ENCODE measurements around the gene PRRX1.

Gene PRRX1

DNA sequence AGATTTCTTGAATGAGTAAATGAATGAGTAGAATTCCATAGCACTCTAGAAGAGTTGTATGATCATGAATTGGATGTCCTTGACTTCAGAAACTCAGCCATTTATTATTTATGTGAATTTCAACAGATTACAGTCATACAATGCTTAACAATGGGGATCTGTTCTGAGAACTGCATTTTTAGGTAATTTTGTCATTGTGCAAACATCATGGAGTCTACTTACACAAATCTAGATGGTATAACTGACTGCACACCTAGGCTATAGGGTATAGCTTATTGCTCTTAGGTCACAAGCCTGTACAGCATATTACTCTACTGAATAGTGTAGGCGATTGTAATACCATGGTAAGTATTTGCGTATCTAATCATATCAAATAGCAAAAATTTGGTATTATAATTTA lies 59.6 kb downstream of the PRRX1 start:
- DNase-seq (ENCODE audit: low spot score): no peak

DNA sequence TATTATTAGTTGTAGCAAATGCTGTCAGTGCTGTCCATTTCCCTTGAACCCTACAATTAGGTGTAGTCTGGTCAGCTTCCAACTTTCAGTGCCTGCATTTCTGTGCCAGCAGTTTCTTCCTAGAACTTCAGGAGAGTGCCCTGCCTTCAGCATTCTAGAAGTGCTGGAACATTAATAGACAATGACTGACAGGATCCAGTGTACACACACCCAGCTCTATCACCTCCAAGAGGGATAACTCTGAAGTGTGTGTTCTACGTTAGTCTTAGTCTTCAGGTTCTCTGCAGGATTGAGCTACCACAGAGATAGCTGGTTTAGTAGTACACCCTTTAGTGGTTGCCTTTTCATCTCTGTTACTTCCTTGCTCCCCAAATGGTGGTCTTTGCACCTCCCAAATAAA lies 61.4 kb downstream of the PRRX1 start:
- DNase-seq (ENCODE audit: low spot score): no peak

DNA sequence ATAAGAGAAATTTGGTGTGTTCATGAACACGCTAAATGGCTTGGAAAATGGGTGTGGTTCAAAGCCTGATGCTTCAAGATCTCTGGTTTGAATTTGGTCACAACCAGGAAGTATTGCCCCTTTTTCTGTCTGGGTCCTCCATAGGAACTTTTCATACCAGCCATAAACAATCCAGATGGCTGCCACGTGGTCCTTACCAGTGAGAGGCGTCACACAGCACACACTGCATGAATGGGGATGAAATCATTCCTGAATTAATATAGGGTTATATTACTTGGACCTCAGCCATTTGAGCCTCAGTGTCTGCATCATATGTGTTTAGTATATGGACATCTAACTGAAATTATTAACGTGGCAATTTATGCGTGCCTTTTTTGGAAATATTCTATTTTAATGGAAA lies 64.0 kb downstream of the PRRX1 start:
- DNase-seq (ENCODE audit: low spot score): no peak

DNA sequence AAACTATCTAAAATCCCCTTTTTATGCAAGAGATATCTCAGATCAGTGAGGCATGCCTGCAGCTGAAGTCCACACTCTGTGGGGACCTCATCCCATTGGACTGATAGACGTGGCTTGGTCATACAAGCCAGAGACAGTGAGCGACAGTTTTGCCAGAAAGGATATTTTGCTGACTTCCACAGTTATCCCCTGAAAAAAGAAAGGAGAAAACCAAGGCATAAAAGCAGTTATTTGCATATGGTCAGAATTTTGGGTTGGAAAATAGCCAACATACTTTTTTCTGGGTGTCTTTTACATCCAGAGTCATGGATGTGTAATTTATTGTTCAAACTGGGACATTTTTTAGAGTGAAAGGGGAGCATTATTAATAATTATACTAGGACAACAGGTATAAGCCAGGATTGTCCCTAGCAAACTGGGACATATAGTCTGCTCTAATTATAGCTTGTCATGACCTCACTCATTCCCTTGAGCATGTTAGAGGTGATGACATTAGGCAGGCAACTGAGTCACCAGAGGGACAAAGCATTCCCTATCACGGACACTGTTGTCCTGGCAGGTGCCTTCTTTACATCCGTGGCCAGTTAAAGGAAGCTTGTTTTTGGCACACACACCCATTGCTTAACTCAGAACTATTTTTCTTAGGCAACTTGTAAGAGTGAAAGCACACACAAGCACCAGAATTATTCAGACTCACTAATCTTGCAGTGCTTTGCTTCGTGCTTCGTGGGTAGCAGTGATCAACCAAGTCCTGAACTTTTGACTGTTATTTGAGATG lies 65.5 kb downstream of the PRRX1 start:
- no peak for DNase-seq (ENCODE audit: low spot score)

DNA sequence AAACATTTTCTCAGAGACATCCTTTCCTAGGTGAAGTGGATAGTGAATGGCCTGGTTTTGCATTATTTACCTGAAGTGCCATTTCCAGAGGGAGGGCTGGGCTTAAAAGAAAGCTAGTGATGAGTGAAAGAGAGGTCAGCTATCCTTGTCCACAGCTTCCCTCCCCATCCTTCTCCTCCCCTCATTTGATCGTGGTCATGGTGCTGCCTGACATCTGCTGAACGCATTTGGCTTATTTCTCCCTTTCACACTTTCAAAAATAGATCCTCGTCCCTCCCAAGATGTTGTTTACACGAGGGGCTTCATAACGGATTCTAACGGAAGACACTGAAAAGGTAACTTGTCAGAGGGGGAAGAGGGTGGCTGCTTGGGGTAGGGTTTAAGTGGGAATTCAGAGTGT lies 66.1 kb downstream of the PRRX1 start:
- DNase-seq (ENCODE audit: low spot score): no peak

DNA sequence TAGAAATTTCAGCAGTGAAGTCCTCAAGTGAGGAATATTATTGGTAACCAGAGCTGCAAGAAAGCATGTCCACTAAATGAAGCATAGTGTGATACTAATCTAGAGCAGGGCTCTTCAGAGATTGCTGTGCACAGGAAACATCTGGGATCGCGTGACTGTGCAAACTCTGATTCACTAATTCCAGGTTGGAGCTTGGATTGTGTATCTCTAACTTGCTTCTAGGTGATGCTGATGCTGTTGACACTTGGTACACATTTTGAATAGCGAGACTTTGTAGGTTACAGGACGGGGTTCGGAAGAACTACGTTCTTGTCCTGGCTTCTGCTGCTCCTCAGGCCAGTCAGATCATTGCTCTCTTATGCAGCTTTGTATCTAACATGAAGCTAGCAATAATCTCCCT lies 66.5 kb downstream of the PRRX1 start:
- DNase-seq (ENCODE audit: low spot score): no peak

DNA sequence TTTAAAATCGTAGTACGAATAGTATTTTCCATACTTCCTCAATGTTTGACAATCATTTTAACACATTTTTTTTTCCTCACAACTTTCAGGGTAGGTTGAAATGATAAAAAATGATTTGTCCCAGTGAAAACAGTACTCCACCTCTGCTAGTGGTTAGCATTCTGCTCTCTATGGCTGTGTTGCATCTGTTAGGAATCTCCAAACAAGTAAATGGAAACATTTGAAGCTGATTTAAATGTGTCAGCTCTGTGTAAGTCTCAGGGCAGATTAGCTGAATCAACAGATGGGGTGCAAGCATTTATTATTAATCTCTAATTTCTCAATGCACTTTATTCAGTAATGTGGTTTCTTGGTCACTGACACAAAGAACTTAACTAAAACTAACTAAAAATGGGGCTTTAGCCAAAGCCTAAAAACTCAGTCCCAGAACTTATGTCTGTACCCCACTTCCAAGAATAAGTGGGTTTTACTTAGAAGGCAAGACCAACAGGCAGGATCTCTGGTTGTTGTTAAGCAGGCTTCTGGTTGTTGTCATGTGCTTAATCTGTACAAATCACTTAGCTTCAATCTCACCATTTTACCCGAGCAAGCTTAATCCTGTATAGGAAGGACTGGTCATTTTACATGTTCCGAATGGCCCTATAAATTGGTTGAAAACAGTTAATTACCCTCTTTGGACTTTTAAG lies 67.8 kb downstream of the PRRX1 start:
- no peak for DNase-seq (ENCODE audit: low spot score)

DNA sequence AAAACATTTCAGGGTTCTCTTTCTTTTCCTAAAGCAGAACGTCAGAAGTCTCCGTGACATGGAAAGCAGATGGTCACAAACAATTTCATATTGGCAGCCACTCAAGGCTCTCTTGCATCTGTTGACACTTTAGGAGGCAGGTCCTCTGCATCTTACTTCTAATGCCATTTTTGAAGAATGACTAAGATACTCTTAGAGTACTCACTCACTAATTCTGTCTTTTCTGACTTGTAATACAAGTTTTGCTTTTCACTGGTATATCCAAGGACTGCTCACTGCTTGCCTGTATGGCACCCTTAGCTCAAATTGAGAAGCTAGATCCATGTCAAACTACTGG lies 68.3 kb downstream of the PRRX1 start:
- DNase-seq (ENCODE audit: low spot score): peak; percentile 62

DNA sequence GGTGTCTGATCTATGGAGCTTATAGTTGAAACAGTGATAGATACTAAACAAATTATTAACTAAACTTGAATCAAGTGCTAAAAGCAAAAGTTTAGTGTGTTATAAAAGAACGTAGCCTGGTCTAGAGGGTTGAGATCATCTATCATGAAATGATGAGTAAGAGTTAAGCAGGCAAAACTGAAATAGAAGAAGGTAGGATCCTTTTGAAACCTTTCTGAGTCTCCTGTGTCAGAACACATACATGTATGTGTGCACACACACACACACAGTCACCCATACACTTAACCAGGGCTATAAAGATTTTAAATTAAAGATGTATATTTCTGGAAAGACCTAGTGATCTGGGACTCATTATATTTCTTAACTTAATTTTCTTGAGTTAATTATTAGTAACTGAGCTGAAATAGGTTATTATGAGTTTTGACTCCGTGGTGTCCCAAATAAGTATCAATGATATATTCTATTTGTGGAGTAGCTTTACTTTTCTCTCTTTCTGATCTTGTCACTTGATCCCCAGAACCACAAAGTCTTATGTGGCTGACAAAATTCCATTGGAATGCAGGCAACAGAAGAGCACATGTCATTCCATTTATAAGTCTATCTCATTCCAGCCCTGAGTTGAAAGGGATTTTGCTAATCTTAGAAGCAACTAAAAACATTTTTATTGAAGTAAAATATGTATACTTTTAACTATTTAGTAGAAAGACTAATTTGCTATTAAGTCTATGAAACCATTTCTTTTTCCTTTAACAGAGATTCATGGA lies 70.7 kb downstream of the PRRX1 start:
- peak; percentile 18 for DNase-seq (ENCODE audit: low spot score)

DNA sequence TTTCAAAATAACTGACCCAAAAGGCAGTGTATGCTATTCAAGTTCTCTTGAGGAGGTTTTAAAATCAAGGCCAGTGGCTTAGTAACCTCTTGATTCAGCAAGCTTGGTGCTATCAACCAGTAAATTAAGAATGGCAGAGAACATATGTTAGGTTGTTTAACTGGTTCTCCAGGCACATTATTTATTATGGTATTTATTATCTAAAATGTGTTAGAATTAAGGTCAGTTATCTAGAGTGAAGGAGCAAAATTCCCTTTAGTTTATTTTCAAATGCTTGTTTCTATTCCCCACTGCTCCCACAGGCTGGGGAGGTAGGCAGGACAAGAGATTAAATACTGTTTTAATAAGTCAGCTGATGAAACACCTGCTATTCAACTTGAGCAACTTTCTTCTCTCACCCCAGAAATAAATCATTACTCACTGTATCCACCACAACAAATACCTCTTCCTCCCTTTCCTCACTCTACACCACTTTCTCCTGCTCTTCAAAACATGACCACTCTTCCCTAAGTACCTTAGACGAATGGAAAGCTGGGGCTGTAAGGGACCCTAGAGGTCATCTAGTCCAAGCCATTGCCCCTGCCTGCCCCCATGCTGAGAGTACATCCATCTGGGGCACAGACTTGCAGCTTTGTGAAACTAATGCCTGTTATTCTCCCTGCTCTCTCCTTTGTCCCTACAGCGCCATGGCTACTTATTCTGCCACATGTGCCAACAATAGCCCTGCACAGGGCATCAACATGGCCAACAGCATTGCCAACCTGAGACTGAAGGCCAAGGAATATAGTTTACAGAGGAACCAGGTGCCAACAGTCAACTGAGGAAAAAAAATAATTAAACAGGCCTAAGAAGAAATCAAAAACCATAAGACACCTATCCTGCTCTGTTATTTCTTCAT lies 71.7 kb downstream of the PRRX1 start:
- peak; percentile 68 for DNase-seq (ENCODE audit: low spot score)

DNA sequence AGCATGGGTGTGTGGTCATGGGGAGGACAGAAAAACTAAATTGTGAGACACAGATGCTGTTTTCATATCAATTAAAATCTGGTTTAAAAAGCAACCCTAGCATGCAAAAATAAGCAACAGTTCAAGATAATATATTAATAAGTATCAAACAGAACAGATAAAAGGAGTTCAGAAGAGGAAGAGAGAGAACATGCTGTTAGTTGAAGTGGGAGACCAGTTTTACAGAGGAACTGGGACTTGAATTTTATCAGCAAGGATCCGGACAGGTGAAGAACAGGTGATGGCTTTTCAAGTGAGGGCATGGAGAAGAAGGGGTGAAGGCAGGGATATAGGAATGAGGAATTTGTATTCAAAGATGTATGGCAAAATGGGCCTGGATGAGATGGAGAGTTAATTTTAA lies 75.9 kb downstream of the PRRX1 start:
- DNase-seq (ENCODE audit: low spot score): no peak

DNA sequence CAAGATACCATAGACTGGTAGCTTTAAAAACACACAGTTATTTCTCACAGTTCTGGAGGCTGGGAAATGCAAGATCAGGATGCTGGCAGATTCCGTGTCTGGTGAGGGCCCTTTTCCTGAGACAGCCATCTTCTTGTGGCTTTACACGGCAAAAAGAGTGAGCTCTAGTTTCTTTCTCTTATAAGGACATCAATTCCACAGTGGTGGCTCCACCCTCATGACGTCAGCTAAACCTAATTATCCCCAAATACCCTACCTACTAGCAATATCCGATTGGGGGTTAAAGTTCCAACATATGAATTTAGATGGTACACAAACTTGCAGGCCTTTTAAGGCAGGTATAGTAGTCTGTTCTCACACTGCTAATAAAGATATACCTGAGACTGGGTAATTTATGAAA lies 77.7 kb downstream of the PRRX1 start:
- DNase-seq (ENCODE audit: low spot score): no peak

DNA sequence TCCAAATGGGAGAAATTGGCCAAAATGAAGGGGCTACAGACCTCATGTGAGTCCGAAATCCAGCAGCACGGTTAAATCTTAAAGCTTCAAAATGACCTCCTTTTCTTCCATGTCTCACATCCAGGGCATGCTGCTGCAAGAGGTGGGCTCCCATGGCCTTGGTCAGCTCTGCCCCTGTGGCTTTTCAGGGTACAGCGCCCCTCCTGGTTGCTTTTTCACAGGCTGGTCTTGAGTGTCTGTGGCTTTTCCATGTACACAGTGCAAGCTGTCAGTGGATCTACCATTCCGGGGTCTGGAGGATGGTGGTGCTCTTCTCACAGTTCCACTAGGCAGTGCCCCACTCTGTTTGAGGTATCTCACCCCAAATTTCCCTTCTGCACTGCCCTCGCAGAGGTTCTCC lies 78.7 kb downstream of the PRRX1 start:
- no peak for DNase-seq (ENCODE audit: low spot score)

DNA sequence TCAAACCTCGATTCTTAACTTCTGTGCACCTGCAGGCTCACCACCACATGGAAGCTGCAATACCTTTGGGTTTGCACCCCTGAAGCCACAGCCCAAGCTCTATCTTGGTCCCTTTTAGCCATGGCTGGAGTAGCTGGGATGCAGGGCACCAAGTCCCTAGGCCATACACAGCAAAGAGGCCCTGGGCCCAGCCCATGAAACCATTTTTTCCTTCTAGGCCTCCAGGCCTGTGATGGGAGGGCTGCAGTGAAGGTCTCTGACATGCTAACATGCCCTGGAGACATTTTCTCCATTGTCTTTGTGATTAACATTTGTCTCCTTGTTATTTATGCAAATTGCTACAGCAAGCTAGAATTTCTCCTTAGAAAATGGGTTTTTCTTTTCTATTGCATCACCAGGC lies 79.2 kb downstream of the PRRX1 start:
- no peak for DNase-seq (ENCODE audit: low spot score)

DNA sequence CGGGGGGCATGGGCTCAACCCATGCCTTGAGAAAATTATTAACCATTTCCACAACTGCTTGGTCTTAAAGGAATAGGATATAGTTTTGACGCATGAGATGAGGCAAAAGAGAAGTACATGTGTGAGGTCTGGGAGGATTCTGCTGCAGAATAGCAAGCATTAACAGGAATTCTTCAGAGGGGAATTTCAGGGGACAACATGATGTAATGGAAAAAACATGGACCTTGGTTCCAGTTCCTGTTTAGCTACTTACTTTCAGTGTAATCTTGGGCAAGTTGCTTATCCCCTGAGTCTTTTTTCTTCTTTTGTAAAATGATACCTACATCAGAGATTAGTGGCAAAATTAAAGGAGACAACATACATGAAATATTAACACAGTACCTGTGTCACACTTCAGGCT lies 85.6 kb downstream of the PRRX1 start:
- no peak for DNase-seq (ENCODE audit: low spot score)

DNA sequence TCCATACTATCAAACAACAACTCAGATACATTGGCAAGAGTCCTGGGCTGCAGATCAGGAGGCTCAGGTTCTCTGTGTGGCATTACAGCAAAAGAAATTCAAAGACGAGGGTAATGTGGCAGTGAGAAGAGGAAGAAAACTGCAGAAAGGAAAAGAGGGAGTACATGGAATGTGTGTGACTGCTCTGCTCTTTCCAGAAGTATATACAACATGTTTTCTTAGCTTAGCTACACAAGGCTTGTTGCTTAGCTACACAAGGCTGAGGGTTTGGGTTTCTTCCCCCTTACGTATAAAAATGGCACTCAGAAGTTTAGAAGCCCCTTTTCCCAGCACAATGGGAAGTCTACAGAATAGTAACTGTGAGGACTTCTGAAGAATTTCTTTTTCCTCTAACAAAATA lies 86.0 kb downstream of the PRRX1 start:
- no peak for DNase-seq (ENCODE audit: low spot score)

DNA sequence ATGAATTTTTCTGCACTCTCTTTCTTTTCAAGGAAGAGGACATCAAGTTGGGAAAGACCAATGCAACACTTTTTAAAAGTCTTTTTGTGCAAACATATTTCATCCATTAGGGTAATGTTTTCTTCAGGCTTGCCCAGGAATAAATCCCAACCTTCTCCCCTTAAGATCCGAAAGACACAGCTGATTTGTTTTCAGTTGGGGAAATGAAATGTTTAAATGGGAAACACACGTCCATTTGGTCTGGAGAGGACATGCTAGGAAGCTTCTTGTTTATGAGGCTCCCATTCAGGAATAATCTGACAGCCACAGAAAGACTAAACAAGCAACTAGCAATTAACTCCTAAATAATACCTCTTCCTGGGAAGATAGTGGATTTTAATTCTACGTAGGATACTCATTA lies 91.9 kb downstream of the PRRX1 start:
- no peak for DNase-seq (ENCODE audit: low spot score)

DNA sequence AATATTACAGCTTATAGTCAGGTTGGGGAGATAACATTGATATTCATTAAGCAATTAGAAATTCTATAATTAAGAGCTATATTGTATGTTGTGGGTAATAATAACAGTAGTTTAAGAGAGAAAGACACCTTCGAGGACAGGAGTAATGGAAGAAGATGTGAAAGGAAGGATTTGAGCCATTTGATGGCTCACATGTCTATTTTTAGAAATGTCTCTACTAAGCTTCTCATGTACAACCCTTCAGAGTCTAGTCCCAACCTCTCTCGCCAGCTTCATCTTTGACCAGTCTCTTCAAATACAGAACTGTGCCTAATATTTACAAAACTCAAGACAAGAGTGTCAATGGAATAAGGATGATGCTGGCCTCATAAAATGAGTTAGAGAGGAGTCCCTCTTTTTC lies 95.1 kb downstream of the PRRX1 start:
- no peak for DNase-seq (ENCODE audit: low spot score)

DNA sequence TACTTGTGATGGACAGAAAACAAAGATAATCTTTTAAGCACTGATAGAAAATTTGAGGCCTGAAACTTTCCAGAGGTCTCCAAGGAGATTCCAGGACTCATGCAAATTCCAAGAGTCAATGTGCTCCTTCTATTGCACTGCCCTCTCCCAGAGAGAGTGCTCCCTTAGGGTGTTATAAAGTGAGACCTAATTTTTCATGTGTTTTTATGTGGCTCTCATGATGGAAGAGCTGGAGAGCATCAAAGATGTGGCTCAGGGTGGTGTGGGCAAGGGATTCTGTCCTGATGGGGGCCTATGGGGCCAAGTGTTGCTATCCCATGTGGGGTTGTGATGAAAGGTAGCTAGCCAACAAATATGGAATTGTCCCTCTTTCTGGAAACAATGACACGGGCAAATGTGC lies 101.3 kb downstream of the PRRX1 start:
- no peak for DNase-seq (ENCODE audit: low spot score)

DNA sequence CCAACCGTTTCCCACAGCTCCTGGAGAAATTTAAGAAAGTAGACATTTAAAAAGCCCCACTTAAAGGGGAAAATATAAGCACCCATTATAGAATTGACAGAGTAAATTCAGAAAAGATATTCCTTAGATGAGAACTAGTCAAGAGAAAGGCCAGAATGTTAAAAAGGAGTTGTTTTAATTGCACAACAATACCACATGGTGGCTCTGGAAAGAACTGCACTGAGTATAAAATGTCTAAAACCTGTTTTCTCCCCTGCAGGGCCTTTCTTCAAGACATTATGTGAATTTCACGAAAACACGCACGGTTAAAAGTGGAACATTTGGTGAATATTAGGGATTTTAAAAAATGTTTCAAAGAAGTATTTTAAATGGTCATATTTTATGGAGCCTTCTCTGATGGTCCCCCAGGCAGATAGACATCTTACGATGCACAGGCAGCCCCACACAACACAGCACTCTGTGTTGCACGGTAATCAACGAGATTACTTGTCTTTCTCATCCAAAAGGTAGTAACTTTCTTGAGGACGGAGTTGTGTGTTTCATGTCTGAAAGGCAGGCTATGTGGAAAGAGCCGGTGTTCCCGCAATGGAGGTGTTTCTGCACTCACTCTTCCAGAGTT lies 101.9 kb downstream of the PRRX1 start:
- peak; percentile 36 for DNase-seq (ENCODE audit: low spot score)

DNA sequence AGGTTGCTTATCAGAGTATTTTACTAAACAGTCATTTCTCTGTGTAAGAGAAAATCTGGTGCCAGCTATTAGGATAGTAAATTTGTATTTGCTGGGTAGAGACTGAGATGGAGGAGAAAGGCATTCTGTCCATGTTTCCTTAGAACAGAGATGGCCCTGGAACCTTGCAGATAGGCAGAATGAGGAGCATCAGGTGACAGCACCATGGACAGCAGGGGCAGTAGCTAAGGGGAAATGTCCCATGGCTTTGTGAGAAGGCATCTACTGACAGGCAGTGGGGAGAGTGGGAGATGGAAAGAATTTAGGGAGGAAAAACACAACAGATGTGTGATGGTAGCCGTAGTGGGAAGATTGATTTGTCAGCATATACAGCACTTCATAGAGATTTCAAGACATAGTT lies 105.0 kb downstream of the PRRX1 start:
- no peak for DNase-seq (ENCODE audit: low spot score)

DNA sequence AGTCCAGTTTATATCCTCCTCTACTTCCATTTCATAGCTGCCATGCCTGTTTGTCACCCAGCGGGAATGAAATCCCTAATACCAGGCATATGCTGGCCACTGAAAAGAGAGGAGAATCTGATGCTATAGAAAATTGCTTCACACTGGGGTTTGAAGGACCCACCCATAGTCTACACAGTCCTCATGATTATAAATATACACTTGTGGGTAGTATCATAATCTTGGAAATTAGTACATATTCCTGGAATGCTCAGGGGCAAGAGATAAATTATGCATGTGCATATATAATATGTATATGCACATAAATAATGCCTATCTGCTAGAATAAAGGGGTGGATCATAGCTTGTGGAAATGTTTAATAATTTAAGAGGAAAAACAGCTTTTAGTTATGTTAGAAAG lies 105.8 kb downstream of the PRRX1 start:
- no peak for DNase-seq (ENCODE audit: low spot score)
